Brain microvascular endothelial cell (primary cell): Measurements from ENCODE around the gene PROC.

Source experiments
- DNase-seq: peaks from one replicate; pipeline ENCODE4 v3.0.0-alpha.2; 2020
- H3K27ac ChIP-seq: fragments of 250-450 bp; sonication (Bioruptor Pico); 2 replicates; pipeline ENCODE4 v1.5.1; 2020; ENCODE audit warnings: mild to moderate bottlenecking, moderate library complexity
- H3K27me3 ChIP-seq: fragments of 250-450 bp; sonication (Bioruptor Pico); replicated peaks from 2 replicates; pipeline ENCODE4 v1.5.1; 2020; ENCODE audit warnings: mild to moderate bottlenecking
- H3K36me3 ChIP-seq: fragments of 250-450 bp; sonication (Bioruptor Pico); replicated peaks from 2 replicates; pipeline ENCODE4 v1.5.1; 2020; ENCODE audit warnings: mild to moderate bottlenecking
- H3K4me3 ChIP-seq: 2 replicates; pipeline ENCODE4 v1.5.1; 2011; ENCODE audit warnings: low read depth, mild to moderate bottlenecking, control low read depth, low read length, moderate library complexity
- CTCF ChIP-seq: IDR thresholded peaks from 2 replicates; pipeline ENCODE4 v1.5.1; 2011; ENCODE audit warnings: low read depth, mild to moderate bottlenecking, moderate library complexity, low read length, control low read depth, inconsistent platforms; ENCODE audit errors: missing control alignments
- in situ Hi-C: cut with HindIII; loops from 2 replicates; pipeline ENCODE4 v1.10.0; 2017; ENCODE audit warnings: low sequenced_read_pairs, low pct_ligation_motif_present

PROC gene

DNA sequence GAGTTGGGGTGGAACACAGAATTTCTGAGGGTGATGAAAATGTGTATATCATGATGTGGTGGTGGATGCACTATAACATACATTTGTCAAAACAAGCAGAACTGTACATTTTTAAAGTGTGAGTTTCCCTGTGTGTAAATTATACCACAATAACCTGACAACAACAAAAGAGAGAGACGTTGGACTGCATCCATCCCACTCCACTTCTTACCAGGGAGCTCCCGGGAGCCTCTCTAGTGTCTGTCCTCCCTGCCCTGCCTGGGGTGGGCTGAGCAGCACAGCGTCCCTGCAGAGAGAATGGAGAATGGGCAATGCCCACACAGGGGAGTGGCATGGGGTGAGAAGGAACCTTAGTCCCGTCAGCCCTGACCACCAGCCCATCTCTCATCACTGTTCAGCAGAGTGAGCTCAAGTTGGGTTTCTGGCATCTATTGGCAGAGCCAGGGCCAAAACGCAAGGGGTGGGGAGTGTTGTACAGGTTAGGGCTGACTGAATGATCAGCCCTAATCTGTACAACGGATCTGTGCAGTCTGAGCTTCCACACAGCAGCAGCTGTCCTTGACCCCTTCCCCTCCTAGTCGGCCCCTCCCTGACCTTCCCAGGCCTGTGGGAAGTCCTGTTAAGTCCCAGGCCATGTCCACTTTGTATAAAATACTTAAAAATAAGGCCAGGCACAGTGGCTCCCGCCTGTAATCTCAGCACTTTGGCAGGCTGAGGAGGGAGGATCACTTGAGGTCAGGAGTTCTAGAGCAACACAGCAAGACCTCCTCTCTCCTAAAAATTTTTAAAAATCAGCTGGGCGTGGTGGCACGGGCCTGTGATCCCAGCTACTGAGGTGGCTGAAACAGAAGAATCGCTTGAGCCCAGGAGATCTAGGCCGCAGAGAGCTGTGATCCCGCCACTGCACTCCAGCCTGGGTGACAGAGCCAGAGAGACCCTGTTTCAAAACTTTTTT, 3.3 kb upstream of the PROC start:
- no peaks in the 10 kb centered on the region for H3K27me3 ChIP-seq
- H3K36me3 ChIP-seq = no peaks in the 10 kb centered on the region
- in situ Hi-C loops = no loop called here
- no peak for DNase-seq
- H3K4me3 ChIP-seq = no peak overlapping the region
- no peak overlapping the region for H3K27ac ChIP-seq
- TF ChIP-seq CTCF = no peak

GRCh38 chr2:127415593-127416505, 2.4 kb upstream of the PROC start:
- in situ Hi-C loops = no loop called here
- Histone ChIP-seq H3K27ac (no peak overlapping the region), H3K4me3 (peak overlapping the region; percentile 41), H3K36me3 (no peaks in the 10 kb centered on the region), H3K27me3 (no peaks in the 10 kb centered on the region)
- TF ChIP-seq CTCF = peak; percentile 71
- no peak for DNase-seq

DNA sequence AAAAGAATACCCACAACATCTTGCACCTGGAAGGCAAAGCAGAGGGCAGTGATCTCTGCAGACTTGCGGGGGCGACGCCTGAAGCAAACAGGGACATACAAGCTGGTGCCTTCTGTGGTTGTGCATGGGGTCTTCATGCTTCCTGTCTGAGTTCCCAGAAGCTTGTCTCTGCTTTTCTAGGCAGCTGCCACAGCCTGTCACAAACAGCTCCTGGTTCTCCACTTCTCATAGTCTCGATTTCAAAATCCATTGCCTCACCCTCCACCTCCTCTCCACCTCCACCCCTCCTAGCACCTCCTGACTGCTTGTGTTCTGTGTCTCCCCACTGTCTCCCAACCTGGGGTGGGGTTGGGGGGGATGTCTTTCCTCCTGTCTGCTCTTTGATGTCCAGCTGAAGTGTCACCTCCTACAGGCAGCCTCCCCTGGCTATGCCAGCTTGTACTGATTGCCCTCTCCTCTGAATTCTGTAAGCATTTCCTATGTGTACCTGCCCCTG, 1.7 kb upstream of the PROC start:
- no peak for TF ChIP-seq CTCF
- in situ Hi-C loops = no loop called here
- H3K36me3 ChIP-seq = no peaks in the 10 kb centered on the region
- no peaks in the 10 kb centered on the region for H3K27me3 ChIP-seq
- no peak overlapping the region for H3K27ac ChIP-seq
- no peak for DNase-seq
- H3K4me3 ChIP-seq = peak overlapping the region; percentile 41

DNA sequence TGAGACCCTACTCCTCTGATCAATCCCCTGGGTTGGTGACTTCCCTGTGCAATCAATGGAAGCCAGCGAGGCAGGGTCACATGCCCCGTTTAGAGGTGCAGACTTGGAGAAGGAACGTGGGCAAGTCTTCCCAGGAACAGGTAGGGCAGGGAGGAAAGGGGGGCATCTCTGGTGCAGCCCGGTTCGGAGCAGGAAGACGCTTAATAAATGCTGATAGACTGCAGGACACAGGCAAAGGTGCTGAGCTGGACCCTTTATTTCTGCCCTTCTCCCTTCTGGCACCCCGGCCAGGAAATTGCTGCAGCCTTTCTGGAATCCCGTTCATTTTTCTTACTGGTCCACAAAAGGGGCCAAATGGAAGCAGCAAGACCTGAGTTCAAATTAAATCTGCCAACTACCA, 821 bp upstream of the PROC start:
- Histone ChIP-seq H3K36me3 (no peaks in the 10 kb centered on the region), H3K27me3 (peaks cover 3% of the 10 kb centered on the region), H3K4me3 (no peak overlapping the region), H3K27ac (no peak overlapping the region)
- in situ Hi-C loops = no loop called here
- TF ChIP-seq CTCF = no peak
- no peak for DNase-seq

GRCh38 chr2:127419112-127419430, 844 bp downstream of the PROC start:
- no peak overlapping the region for H3K4me3 ChIP-seq
- no peak for DNase-seq
- no peak for TF ChIP-seq CTCF
- in situ Hi-C loops = no loop called here
- peaks cover 15% of the 10 kb centered on the region for H3K27me3 ChIP-seq
- no peak overlapping the region for H3K27ac ChIP-seq
- H3K36me3 ChIP-seq = no peaks in the 10 kb centered on the region
